Muscle layer of colon (tissue), 2 donors: ENCODE measurements around the gene CKAP2L.

Source experiments
- H3K27ac ChIP-seq: one replicate; pipeline ENCODE4 v1.7.0; 2013; ENCODE audit warnings: low read depth, mild to moderate bottlenecking, low read length, moderate library complexity
- H3K27me3 ChIP-seq, 2 donors: one replicate each; pipeline ENCODE4 v1.7.0; 2013; ENCODE audit warnings: low read length in 2 of 2, mild to moderate bottlenecking in 2 of 2; ENCODE audit not compliant: insufficient read depth in 2 of 2, control insufficient read depth in 1 of 2
- H3K36me3 ChIP-seq: one replicate; pipeline ENCODE4 v1.7.0; 2013; ENCODE audit warnings: mild to moderate bottlenecking, low read length; ENCODE audit not compliant: insufficient read depth
- H3K4me1 ChIP-seq: one replicate; pipeline ENCODE4 v1.7.0; 2013; ENCODE audit warnings: mild to moderate bottlenecking, low read length; ENCODE audit not compliant: insufficient read depth
- H3K4me3 ChIP-seq, 2 donors: one replicate each; pipeline ENCODE4 v1.7.0; 2013; ENCODE audit warnings: low read length in 2 of 2, low read depth in 1 of 2, mild to moderate bottlenecking in 1 of 2, moderate library complexity in 1 of 2
- H3K9ac ChIP-seq: one replicate; pipeline ENCODE4 v1.7.0; 2013; ENCODE audit warnings: low read length
- H3K9me3 ChIP-seq: one replicate; pipeline ENCODE4 v1.7.0; 2013; ENCODE audit warnings: mild to moderate bottlenecking, low read length
- donor health status: abdominal sarcoma.
- donor health status: Adenocarcinoma of cecum.

The CKAP2L gene

DNA sequence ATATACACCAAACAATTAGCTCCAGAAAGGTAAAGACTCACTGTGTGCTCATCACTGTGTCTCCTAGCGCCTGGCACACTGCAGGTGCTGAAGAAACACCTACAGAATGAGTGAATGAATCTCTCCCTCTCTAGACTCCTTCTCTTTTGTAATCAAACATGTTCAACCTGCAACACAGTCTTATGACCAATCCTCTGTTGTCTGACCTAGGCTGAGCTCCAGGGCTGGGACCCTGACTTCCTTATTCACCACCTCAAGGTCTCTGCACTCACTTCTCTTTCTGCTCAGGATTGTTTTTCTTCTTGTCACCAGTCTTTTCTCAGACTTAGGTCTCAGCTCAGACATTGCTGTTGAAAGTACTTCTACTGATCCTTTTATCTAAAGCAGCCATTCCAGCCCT lies 9.8 kb downstream of the CKAP2L start:
- no peaks in the 10 kb centered on the region for H3K9me3 ChIP-seq
- H3K9ac ChIP-seq, result no peak overlapping the region
- H3K36me3 ChIP-seq, result no peaks in the 10 kb centered on the region
- peaks cover 30% of the 10 kb centered on the region for H3K4me1 ChIP-seq
- no peak overlapping the region for H3K27ac ChIP-seq
- no peak overlapping the region for H3K4me3 ChIP-seq
- H3K27me3 ChIP-seq, result no peaks in the 10 kb centered on the region

DNA sequence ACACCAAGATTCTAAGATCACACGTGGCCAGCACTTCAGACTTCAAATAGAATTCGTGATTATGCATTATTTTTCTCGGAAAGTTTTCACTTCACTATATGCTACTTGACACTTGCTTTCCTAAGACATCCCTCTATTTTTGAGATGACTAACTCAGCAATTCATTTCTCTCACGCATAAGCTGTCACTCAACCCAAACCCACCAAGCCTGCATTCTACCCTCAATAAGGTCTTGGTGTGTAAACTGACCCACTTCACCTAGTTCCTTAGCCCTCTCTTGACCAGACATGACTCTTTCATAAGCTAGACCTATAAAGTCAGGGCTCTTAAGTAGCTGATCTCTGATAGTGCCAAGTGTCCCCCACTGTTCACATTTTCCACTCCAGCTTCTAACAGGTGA lies 11.7 kb downstream of the CKAP2L start:
- H3K4me1 ChIP-seq, result peaks cover 26% of the 10 kb centered on the region
- no peaks in the 10 kb centered on the region for H3K27me3 ChIP-seq
- no peaks in the 10 kb centered on the region for H3K36me3 ChIP-seq
- H3K4me3 ChIP-seq, result no peak overlapping the region
- no peak overlapping the region for H3K9ac ChIP-seq
- H3K27ac ChIP-seq, result no peak overlapping the region
- H3K9me3 ChIP-seq, result no peaks in the 10 kb centered on the region

DNA sequence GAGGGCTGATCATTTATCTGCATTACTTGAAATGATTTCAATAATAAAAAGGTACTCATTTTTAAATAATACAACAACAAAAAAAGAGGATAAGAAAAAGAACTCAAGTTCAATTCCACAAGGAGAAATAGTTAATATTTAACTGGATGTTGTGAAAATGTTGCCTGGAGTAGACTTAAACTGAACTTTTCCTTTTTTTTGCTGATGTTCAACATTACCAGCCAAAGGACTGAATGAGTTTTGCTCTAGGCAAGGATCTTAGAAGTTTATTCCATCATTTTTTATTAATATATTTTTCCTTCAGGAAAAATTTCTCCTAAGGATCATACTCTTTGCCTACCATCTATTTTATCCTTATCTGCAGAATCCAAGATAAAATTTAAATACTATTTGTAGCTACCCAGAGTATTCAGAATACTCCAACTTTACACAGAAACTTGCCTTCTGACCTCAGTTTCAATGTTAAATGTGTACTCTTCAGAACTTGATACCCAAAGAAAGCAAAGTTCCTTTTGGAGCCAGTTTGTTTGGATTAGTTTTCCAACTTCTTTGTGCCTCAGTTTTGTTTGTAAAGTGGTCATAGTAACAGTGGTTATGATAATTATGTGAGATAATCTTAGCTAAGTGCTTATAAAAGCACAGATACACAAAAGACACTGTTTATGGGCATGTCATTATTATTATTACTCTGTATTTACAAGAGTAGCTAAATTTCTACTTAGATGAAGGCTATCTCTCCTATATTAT lies 12.8 kb downstream of the CKAP2L start:
- Histone ChIP-seq H3K27me3 (no peaks in the 10 kb centered on the region), H3K9ac (no peak overlapping the region), H3K4me3 (no peak overlapping the region), H3K36me3 (no peaks in the 10 kb centered on the region), H3K9me3 (no peaks in the 10 kb centered on the region), H3K4me1 (peaks cover 23% of the 10 kb centered on the region), H3K27ac (no peak overlapping the region)

DNA sequence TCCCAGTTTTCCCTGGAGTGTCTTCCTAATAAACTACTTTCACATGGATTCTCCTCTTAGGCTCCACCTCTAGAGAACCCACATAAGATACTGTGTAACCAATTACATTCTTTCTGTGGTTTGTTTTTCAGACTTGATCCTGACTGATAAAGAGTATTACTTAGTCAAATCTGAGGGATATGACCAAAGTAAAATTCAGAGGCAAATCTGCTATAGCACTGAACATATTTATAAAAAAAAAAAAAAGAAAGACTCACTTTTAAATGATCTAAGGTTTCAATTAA lies 13.9 kb downstream of the CKAP2L start:
- Histone ChIP-seq H3K36me3 (no peaks in the 10 kb centered on the region), H3K9me3 (no peaks in the 10 kb centered on the region), H3K4me1 (peaks cover 15% of the 10 kb centered on the region), H3K27ac (no peak overlapping the region), H3K27me3 (no peaks in the 10 kb centered on the region), H3K4me3 (no peak overlapping the region), H3K9ac (no peak overlapping the region)

DNA sequence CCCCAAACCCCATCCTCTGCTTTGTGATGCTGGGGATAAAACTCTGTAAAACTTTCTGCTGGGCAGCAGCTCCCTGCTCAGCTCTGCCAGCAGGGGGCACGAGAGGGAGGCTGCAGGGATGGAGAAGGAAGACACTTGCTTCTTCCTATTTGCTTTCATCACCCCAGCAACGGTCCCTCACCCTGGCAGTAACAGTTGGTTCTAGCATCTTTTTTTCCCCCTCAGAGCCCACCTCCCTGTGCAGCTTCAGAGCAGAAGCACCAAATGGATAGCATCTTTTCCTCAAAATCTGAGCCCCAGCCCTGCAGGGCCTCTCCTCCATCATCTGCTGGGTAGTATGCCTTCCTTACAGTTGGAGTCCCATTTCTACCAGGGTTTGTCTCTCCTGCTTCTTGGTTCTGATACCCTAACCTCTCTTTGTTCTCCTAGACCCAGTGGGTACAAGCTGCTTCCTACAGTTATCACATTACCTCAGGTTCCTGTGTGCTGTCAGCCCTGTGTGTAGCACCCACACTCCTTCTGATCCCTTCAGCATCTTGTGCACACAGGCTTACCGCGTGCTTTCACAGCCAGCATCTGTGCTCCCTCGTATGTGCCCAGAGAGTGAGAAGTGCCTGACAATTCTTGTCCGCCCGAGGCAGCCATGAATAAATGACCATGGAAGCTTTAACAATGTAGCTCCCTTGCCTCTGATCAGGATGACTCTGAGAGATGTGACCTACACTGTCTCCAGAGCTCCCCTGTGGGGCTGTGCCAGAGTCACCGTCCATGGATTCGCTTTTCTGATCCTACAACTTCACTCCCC lies 14.5 kb downstream of the CKAP2L start:
- no peaks in the 10 kb centered on the region for H3K36me3 ChIP-seq
- H3K9me3 ChIP-seq, result no peaks in the 10 kb centered on the region
- no peak overlapping the region for H3K27ac ChIP-seq
- H3K4me3 ChIP-seq, result no peak overlapping the region
- no peak overlapping the region for H3K9ac ChIP-seq
- H3K27me3 ChIP-seq, result no peaks in the 10 kb centered on the region
- peaks cover 15% of the 10 kb centered on the region for H3K4me1 ChIP-seq

DNA sequence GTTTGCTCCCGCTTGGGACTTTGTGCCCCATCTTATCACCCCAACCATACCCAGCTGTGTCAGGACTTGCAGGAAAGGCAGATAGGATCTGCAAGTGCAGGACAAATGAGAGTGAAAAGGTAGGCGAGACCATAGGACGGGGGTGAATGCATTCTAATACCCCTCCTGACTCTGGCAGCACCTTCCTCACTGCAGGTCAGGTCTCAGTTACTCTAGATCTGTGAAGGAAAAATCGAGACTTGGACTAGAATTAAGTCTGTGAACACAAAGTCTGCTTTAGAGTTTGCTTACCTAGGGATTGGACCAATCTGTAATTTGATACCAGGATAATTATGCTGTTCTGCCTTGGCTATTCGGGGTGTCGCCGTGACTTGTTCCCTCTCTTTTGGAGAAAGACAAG lies 23.9 kb downstream of the CKAP2L start:
- no peak overlapping the region for H3K27ac ChIP-seq
- no peaks in the 10 kb centered on the region for H3K4me1 ChIP-seq
- H3K4me3 ChIP-seq, result no peak overlapping the region
- no peaks in the 10 kb centered on the region for H3K36me3 ChIP-seq
- no peaks in the 10 kb centered on the region for H3K9me3 ChIP-seq
- no peak overlapping the region for H3K9ac ChIP-seq
- no peaks in the 10 kb centered on the region for H3K27me3 ChIP-seq

DNA sequence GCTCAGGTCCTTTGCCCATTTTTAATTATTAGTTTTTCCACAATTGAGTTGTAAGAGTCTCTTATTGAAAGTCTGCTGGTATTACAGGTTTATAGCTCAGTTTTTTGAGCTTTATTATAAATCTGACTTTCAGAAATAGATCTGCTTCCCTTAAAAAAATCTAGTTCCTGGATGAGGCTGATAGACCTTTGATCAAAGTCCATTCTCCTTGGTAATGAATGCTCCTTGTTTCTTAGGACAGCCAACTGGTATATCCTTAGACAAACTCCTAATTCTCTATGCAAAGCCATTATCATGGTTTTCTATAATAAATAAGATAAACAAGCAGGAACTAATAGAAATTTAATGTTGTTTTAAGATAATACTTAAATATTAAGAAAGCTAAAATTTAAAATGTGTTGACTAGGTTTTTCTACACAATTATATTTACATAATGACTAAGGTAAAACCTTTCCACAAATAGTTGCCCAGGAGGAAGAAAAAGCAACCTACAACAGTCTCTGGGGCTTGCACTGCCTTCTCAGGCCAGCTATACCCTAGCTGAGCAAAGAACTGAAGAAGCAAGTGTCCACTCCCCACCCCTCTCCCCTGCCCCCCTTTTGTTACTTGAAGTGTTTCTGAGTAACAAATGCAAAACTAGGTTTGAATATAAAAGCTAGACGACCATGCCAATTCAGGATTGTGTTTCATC lies 26.7 kb downstream of the CKAP2L start:
- H3K9me3 ChIP-seq, result no peaks in the 10 kb centered on the region
- H3K27me3 ChIP-seq, result no peaks in the 10 kb centered on the region
- no peak overlapping the region for H3K9ac ChIP-seq
- no peak overlapping the region for H3K27ac ChIP-seq
- no peak overlapping the region for H3K4me3 ChIP-seq
- no peaks in the 10 kb centered on the region for H3K4me1 ChIP-seq
- no peaks in the 10 kb centered on the region for H3K36me3 ChIP-seq

DNA sequence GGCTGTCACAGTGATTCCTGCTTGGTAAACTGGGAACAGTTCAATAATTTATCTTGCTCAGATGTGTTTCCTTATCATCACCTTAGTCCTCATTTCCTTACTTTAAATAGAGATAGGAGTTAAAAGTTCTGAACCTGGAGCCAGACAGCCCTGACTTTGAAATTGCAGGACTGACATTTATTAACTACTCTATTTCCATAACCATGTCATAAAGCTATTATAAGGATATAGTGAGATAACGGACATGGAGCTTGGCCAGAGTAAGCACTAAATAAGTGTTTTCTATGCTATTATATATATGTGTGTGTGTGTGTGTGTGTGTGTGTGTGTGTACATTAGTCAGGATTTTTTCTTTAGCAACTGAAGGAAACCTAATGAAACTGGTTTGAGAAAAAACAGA lies 30.5 kb downstream of the CKAP2L start:
- H3K36me3 ChIP-seq, result no peaks in the 10 kb centered on the region
- H3K4me1 ChIP-seq, result no peaks in the 10 kb centered on the region
- no peaks in the 10 kb centered on the region for H3K27me3 ChIP-seq
- H3K9me3 ChIP-seq, result no peaks in the 10 kb centered on the region
- H3K27ac ChIP-seq, result no peak overlapping the region
- H3K4me3 ChIP-seq, result no peak overlapping the region
- H3K9ac ChIP-seq, result no peak overlapping the region

DNA sequence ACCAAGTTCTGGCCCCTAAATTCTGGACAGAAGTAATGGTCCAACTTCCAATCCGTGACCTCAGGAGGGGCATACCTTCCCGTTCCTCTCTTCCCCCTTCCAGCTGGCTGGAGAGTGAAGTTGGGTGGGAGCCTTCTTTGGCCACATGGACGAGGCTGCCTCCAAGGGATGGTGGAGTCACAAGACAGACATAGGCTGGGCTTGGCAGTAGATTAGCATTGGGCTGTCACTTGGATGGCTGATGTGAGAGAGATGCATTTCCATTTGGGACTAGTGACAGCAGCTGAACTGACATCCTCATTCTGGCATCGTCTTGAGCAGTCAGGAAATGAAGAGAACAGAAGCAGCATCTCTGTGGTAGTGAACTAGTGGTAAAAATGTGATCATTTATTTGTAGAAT lies 31.0 kb downstream of the CKAP2L start:
- Histone ChIP-seq H3K9ac (no peak overlapping the region), H3K4me3 (no peak overlapping the region), H3K27me3 (no peaks in the 10 kb centered on the region), H3K36me3 (no peaks in the 10 kb centered on the region), H3K9me3 (no peaks in the 10 kb centered on the region), H3K27ac (no peak overlapping the region), H3K4me1 (no peaks in the 10 kb centered on the region)

DNA sequence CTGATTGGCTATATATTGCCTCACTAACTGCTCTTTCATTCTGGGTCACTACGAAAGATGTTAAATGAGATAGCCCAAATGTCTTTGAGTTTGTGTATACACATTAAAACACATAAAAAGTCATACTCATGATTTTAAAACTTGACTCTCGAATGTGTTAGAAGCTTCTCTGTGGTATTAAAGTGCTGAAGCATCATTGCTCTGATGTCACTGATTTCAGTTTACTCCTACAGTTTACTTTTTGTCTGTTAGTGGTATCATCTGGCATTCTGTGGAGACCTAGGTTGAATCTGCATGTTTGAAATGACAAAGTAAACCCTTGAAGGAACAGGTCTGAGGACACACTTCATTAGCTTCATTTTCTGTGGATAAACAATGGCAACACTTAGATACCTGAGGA lies 32.9 kb downstream of the CKAP2L start:
- H3K4me3 ChIP-seq, result no peak overlapping the region
- H3K4me1 ChIP-seq, result no peaks in the 10 kb centered on the region
- no peak overlapping the region for H3K9ac ChIP-seq
- H3K27ac ChIP-seq, result no peak overlapping the region
- H3K27me3 ChIP-seq, result no peaks in the 10 kb centered on the region
- no peaks in the 10 kb centered on the region for H3K9me3 ChIP-seq
- H3K36me3 ChIP-seq, result no peaks in the 10 kb centered on the region

DNA sequence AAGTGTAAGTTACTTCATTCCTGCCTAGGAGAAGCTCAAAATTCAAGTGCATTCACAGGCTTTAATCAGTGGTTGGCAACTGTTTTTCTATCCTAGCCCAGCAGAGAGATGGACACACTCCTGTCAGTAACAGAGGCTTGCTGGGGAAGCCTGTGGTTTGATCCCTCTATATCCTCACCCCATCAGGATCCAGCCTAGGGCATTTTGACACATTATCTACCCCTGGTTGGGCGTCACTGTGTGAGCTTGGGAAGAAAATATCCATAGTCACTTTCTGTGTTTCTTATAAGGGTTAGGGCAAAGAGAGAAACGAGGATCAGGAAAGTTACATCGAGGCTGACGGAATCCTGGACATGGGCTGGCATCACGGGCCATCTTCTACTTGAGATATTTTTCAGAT lies 33.6 kb downstream of the CKAP2L start:
- H3K4me3 ChIP-seq, result no peak overlapping the region
- H3K9me3 ChIP-seq, result no peaks in the 10 kb centered on the region
- no peaks in the 10 kb centered on the region for H3K36me3 ChIP-seq
- H3K27ac ChIP-seq, result no peak overlapping the region
- H3K9ac ChIP-seq, result no peak overlapping the region
- H3K4me1 ChIP-seq, result no peaks in the 10 kb centered on the region
- H3K27me3 ChIP-seq, result no peaks in the 10 kb centered on the region
